Stomach (tissue), 9 donors: ENCODE results near the gene MACO1. TPM values are rescaled to one million over a fixed set of nuclear protein-coding genes. Genes with fewer than 3 reads are reported as not detected.
A peak's percentile ranks its signal among the peaks of the same experiment; 100 is the strongest.
"Not testable (repeated sequence)": the region's sequence is repeated elsewhere in the genome, so short reads cannot be mapped to it uniquely, and the experiment has no call there.

Source experiments
- DNase-seq, 2 donors: peaks; one replicate each; pipeline versions ENCODE4 v3.0.0 to v3.0.0-alpha.2; 2013 to 2019
- H3K27ac ChIP-seq, 5 donors: fragments of 200-600 bp in 4 of 5; sonication (generic) in 4 of 5; one replicate each; pipeline ENCODE4 v1.5.1; 2013 to 2019; ENCODE audit warnings: mild to moderate bottlenecking in 1 of 5, moderate library complexity in 1 of 5
- H3K27me3 ChIP-seq, 3 donors: fragments of 200-600 bp; sonication (generic); one replicate each; pipeline ENCODE4 v1.5.1; 2017 to 2019; ENCODE audit warnings: mixed run types in 1 of 3
- H3K36me3 ChIP-seq, 4 donors: fragments of 200-600 bp; sonication (generic); 1 replicate in 3 of 4; 2 replicates in 1 of 4; pipeline ENCODE4 v1.5.1; 2016 to 2019
- H3K4me1 ChIP-seq, 4 donors: fragments of 200-600 bp; sonication (generic); one replicate each; pipeline ENCODE4 v1.5.1; 2016 to 2019
- H3K4me3 ChIP-seq, 4 donors: fragments of 200-600 bp; sonication (generic) in 3 of 4; one replicate each; pipeline ENCODE4 v1.5.1; 2016 to 2019; ENCODE audit warnings: mild to moderate bottlenecking in 1 of 4
- H3K9me3 ChIP-seq, 4 donors: fragments of 200-600 bp; sonication (generic); one replicate each; pipeline ENCODE4 v1.5.1; 2016 to 2019
- EP300 ChIP-seq: sonication (generic); formaldehyde crosslinking; IDR thresholded peaks from one replicate; pipeline ENCODE4 v1.6.1; 2017; ENCODE audit warnings: antibody characterized with exemption
- POLR2A ChIP-seq, 4 donors: fragments of 450-650 bp; IDR thresholded peaks; one replicate each; pipeline ENCODE4 v1.6.1; 2016; ENCODE audit warnings: antibody characterized with exemption in 4 of 4, control low read depth in 2 of 4, mild to moderate bottlenecking in 1 of 4, moderate library complexity in 1 of 4
- POLR2AphosphoS5 ChIP-seq, 3 donors: sonication (generic); formaldehyde crosslinking; IDR thresholded peaks; one replicate each; pipeline ENCODE4 v1.6.1; 2016; ENCODE audit warnings: antibody characterized with exemption in 3 of 3
- WGBS, 5 donors: extraction: QIAGEN DNeasy Blood & Tissue Kit in 3 of 5; methylation state at CpG; one replicate each; pipeline versions ENCODE4 v1.1.5 to v1.1.7; 2013 to 2018; 5-methylcytosine and 5-hydroxymethylcytosine counted together
- intact Hi-C: fragments of 100-400 bp; cut with DNase I; formaldehyde crosslinking; loops from one replicate; pipeline ENCODE4 v1.15.1; 2023; ENCODE audit warnings: low total_unique reads
- polyA plus RNA-seq, 3 donors: library from polyadenylated mRNA; stranded (reverse); fragments of 200-250 nt; gene quantifications; one replicate each; pipeline ENCODE4 v1.2.3, GENCODE V29; 2013
- total RNA-seq, 5 donors: library from RNA; depleted of rRNA; stranded (reverse); fragments of >200 nt; gene quantifications; one replicate each; pipeline versions ENCODE4 v1.1.0 to v1.2.3, GENCODE V29; 2014 to 2016
- TF ChIP-seq, protein P1 (sequence below), 7 experiments: fragments of 450-650 bp in 4 of 7; fragments of 200-600 bp in 3 of 7; sonication (generic) in 3 of 7; IDR thresholded peaks; one replicate each; pipeline ENCODE4 v1.5.1; 2016 to 2019; ENCODE audit warnings: antibody characterized with exemption in 7 of 7, control low read depth in 2 of 7, mild to moderate bottlenecking in 1 of 7
- donor health status: healthy with polysubstance abuse.
- donor health status: Bipolar disorder and iron deficiency.
- donor health status: healthy.

The MACO1 gene
- total and polyA plus RNA-seq, 8 donors, result 4.9 to 19.8 (median 11.3) TPM

DNA sequence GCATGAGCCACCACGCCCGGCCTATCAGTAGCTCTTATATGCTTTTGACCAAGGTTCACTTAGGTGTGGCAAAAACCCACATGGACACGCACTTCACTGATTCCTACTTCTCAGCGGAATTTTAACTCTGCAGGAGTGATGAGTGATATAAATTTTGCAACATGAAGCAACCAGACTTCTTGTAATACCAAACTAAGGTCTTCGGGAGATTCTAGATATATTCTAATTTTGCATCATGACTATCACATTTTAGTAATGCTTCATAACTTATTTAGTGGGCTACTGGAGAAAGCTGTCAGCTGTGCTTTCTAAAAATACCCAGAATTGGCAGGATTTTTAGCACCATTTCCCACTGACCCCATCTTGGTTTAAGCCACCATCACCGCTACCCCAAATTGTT is 37.9 kb upstream of the MACO1 start:
- Histone ChIP-seq H3K4me3 (no peak overlapping the region), H3K4me1 (no peaks in the 10 kb centered on the region), H3K9me3 (no peaks in the 10 kb centered on the region), H3K36me3 (no peaks in the 10 kb centered on the region), H3K27ac (no peak overlapping the region), H3K27me3 (peaks cover 0 to 8% (median 0%) of the 10 kb centered on the region in 3 donors)
- DNase-seq, result no peak
- TF ChIP-seq, protein P1, sequence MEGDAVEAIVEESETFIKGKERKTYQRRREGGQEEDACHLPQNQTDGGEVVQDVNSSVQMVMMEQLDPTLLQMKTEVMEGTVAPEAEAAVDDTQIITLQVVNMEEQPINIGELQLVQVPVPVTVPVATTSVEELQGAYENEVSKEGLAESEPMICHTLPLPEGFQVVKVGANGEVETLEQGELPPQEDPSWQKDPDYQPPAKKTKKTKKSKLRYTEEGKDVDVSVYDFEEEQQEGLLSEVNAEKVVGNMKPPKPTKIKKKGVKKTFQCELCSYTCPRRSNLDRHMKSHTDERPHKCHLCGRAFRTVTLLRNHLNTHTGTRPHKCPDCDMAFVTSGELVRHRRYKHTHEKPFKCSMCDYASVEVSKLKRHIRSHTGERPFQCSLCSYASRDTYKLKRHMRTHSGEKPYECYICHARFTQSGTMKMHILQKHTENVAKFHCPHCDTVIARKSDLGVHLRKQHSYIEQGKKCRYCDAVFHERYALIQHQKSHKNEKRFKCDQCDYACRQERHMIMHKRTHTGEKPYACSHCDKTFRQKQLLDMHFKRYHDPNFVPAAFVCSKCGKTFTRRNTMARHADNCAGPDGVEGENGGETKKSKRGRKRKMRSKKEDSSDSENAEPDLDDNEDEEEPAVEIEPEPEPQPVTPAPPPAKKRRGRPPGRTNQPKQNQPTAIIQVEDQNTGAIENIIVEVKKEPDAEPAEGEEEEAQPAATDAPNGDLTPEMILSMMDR (IDR thresholded peaks at IDR 0.05), result no peak
- TF ChIP-seq POLR2AphosphoS5 (IDR thresholded peaks at IDR 0.05), result no peak
- TF ChIP-seq POLR2A (IDR thresholded peaks at IDR 0.05), result no peak
- TF ChIP-seq EP300, result no peak
- intact Hi-C loops, result no loop called here
- WGBS, 5 donors, result 73 to 88% (median 77%) methylated on average over 6 of the region's 6 CpGs

DNA sequence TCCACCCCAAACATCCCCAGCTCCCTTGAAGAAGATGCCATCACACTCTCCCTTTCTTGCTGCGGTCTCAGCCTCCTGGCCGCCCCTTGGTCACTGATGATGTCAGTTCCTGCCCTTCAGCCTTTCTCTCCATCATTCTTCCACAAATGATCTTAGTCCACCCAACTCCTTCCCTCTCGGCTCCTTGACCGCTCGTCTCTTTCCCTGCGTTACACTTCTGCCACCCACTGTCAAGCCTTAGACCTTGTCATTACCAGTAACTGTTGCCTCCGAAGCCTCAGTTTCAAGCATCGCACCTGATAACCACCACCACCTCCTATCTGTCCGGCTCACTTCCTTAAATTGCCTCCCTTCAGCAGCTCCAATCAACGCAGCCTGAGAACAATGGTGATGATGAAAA is 33.1 kb upstream of the MACO1 start:
- WGBS, 5 donors, result 31 to 70% (median 56%) methylated on average over 3 to 6 of the region's 10 CpGs
- H3K4me1 ChIP-seq, DNase-seq, H3K9me3 ChIP-seq, H3K27me3 ChIP-seq, H3K4me3 ChIP-seq, intact Hi-C loops, H3K36me3 ChIP-seq, H3K27ac ChIP-seq: not testable (repeated sequence)

DNA sequence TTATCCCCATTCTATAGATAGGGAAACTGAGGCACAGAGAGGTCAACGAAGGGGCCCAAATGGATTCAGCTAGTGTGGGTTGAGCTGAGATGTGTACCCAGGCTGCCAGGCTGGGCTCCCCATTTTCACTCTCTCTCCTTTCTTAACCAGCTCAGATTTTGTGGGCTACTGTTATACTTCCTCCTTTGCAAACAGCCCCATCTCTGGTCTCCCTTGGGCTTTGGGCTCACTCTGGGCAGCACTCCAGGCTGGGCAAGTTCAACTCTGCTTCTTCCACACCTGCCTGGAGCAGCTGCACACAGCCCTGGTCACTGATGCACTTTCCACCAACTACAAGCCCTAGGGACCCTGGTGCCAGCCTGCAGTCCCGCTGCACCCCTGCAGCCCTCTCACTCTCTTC is 32.6 kb upstream of the MACO1 start:
- H3K27ac ChIP-seq, H3K9me3 ChIP-seq, H3K36me3 ChIP-seq, H3K4me1 ChIP-seq, H3K4me3 ChIP-seq, DNase-seq, H3K27me3 ChIP-seq, intact Hi-C loops: not testable (repeated sequence)
- WGBS, 5 donors, result no CpG with 5 or more reads among the region's 2 CpGs

DNA sequence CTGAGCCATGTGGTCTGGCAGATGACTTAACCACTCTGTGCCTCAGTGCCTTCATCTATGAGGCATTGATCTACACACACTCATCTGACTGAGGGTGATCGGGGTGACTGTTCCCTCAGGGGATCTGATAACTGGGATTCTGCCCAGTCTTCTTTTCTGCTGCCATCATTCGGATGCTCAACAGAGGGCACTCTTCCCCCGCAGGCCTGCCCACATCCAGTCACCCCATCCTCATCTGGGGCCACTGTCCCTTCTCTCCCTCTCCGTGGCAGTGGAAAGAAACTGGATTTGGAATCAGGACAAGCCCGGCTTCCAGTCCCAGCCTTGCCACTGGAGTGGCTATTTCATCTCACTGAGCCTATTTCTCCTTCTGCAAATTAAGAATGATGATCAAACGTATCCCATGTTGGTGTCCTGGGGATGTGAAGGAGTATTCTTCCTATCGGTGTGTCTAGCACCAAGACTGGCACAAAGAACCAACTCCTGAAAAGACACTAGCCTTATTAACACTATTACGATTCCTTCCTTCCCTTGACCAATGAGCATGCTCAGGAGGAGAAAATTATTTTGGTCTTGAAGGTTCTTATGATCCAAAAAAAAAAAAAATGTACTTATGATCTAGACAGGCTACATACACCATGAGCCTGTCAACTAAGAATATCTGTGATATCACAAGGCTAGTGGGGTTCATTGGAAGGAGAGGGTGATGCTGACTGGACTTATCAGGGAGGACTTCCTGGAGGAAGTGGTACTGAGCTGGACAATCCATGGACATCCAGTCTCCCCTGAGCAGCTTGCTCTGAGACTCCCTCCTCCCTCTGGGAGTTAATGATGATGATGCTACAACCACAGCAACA is 27.5 kb upstream of the MACO1 start:
- DNase-seq, H3K4me3 ChIP-seq, H3K9me3 ChIP-seq, H3K27ac ChIP-seq, H3K36me3 ChIP-seq, intact Hi-C loops, H3K27me3 ChIP-seq, H3K4me1 ChIP-seq: not testable (repeated sequence)
- WGBS, 5 donors, result 23 to 33% (median 25%) methylated on average over 5 to 6 of the region's 8 CpGs
- TF ChIP-seq, protein P1 (IDR thresholded peaks at IDR 0.05), result peak in 3 of 7 experiments; percentile 11 to 28 (median 16)

DNA sequence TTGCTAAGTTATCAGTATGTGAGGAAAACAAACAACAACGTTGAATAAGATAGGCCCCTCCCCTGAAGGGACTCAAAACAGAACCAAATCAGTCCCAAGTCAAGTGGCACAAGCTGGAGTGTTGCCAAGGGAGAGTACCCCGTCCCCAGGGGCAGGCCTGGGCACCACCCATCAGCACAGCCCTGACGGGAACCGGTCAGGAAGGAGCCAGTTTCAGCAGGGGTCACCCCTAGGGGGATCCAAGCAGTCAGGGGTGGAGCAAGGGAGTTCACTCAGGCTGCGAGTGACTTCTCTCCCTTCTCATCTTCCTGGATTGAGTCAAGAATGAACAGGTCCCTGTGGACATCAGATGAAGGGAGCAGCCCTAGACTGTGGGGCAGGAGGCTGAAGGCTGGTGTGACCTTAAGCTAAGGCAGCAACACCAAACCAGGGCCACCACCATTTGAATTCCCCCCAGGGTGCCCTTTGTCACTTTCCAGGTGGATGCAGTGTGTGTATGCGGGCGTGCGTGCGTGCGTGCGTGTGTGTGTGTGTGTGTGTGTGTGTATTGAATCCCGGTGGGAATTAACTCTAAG is 24.9 kb upstream of the MACO1 start:
- intact Hi-C loops, H3K4me3 ChIP-seq, H3K9me3 ChIP-seq, H3K36me3 ChIP-seq, H3K27me3 ChIP-seq, DNase-seq, H3K4me1 ChIP-seq, H3K27ac ChIP-seq: not testable (repeated sequence)
- WGBS, 5 donors, result 66 to 72% (median 68%) methylated on average over 7 to 9 of the region's 12 CpGs; no CpG with 5 or more reads in 1 of the 5 donors

DNA sequence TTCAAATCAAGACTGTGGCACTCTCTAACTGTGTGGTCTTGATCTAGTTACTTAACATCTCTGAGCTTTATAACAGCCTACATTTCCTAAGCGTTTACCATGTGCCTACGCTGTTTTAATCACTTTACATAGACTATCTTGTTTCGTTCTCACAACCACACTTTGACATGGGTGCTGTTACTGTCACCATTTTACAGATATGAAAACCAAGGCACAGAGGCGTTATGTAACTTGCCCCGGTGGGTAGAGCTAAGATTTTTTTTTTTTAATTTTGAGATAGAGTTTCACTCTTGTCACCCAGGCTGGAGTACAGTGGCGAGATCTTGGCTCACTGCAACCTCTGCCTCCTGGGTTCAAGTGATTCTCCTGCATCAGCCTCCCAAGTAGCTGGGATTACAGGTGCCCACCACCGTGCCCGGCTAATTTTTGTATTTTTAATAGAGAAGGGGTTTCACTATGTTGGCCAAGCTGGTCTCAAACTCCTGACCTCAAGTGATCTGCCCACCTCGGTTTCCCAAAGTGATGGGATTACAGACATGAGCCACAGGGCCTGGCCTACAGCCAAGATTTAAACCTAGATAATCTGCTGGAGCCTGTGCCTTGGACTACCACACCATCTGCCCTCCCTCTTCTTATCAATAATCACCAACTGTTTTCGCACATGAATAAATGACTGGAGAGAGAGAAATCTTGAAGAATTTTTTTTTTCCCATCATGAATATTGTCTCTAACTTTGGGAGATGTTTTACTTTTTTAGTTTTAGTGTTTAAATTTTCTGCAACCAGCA is 20.9 kb upstream of the MACO1 start:
- DNase-seq, H3K27me3 ChIP-seq, intact Hi-C loops, H3K9me3 ChIP-seq, H3K36me3 ChIP-seq, H3K4me3 ChIP-seq, H3K4me1 ChIP-seq, H3K27ac ChIP-seq: not testable (repeated sequence)
- 84 to 91% (median 88%) methylated on average over 7 to 10 of the region's 10 CpGs for WGBS, 5 donors

DNA sequence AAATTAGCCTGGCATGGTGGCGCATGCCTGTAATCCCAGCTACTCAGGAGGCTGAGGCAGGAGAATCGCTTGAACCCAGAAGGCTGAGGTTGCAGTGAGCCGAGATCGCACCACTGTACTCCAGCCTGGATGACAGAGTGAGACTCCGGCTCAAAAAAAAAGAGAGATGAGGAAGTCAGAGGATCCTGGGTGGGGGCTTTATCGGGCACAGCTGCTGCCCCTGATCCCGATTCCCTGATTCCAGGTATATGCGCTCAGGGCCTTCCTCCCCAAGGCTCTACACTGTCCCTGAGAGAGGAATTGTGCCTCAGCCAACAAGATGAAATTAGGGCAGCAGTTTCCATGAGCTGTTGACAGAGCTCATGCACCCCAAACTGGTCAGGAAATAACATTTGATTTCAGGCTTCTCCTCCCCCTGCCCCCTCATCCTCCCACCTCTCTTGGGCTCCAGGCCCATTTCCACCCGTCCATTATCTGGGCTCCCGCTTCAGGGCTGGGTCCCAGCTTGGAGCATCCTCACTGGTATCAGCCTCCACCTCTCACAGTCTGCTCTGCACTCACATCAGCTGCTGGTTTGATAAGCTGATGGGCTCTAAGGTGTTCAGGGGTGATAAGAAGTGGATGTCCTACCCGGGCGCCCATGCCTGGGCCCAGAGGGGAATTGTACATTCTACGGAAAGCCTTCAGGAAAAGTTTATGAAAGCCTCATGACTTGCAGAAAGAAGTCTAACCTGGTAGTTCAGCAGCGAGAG is 17.6 kb upstream of the MACO1 start:
- DNase-seq, H3K27me3 ChIP-seq, H3K36me3 ChIP-seq, H3K4me1 ChIP-seq, H3K27ac ChIP-seq, intact Hi-C loops, H3K4me3 ChIP-seq, H3K9me3 ChIP-seq: not testable (repeated sequence)
- 78 to 86% (median 82%) methylated on average over 13 of the region's 14 CpGs for WGBS, 5 donors

DNA sequence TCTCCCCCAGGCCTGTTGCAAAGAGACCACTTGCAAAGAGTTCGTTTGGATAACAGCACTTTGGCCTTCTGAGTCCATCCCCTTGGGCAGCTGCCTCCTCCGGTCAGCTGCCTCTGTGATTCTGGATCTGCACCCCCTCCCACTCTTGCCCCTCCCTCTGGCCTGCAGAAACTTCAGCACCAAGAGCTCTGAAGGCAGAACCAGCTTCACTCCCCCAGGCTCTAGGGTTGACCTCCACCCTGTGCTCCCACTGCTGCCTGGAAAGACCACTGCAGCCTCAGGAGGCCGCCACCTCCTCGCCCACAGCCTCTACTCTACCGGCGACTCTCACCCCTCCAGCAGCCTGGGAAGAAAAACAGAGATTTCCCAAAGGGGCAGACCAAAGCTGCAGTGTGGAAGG is 16.5 kb upstream of the MACO1 start:
- H3K9me3 ChIP-seq, intact Hi-C loops, H3K27ac ChIP-seq, H3K36me3 ChIP-seq, H3K4me3 ChIP-seq, DNase-seq, H3K27me3 ChIP-seq, H3K4me1 ChIP-seq: not testable (repeated sequence)
- WGBS, 5 donors, result 59 to 89% (median 72%) methylated on average over 1 to 3 of the region's 6 CpGs; no CpG with 5 or more reads in 1 of the 5 donors

DNA sequence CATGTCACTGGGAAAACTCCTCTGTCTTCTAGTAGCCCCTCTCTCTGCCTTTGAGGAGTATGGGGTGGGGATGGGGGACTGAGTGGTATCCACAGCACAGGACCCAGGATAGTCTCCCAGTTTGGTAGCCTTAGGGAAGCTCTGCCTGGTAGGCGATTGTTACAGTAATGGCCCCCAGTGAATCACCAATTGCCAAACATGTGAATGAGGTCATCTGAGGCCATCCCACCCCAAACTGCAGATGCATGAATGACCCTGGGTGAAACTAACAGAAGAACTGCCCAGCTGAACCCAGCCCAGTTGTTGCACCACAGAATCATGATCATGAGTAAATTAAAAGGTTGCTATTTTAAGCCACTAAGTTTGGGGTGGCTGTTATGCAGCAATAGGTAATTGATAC is 16.1 kb upstream of the MACO1 start:
- H3K9me3 ChIP-seq, intact Hi-C loops, H3K4me1 ChIP-seq, H3K4me3 ChIP-seq, DNase-seq, H3K27me3 ChIP-seq, H3K27ac ChIP-seq, H3K36me3 ChIP-seq: not testable (repeated sequence)
- 93 to 100% (median 98%) methylated on average over 1 of the region's 1 CpG; no CpG with 5 or more reads in 1 of the 5 donors for WGBS, 5 donors
